Activated naive CD4-positive, alpha-beta T cell treated with anti-CD3 and anti-CD28 coated beads, Interleukin-2, amount 10 ng/mL, durations not matched to agents 7 days and 5 days (primary cell): ENCODE data around the gene RDH11.
A peak's percentile ranks its signal among the peaks of the same experiment; 100 is the strongest.
"Not testable (repeated sequence)": the region's sequence is repeated elsewhere in the genome, so short reads cannot be mapped to it uniquely, and the experiment has no call there.

Experiments
- CTCF ChIA-PET: fragments of 350-600 bp; sonication (Branson Sonifier 250); formaldehyde crosslinking; loops from one replicate; lab custom pipeline; 2021; ENCODE audit warnings: antibody characterized with exemption; lab: Charles Lee
- DNase-seq: peaks from one replicate; pipeline ENCODE4 v3.0.0-alpha.2; 2020
- H3K27ac Mint-ChIP-seq: one replicate; pipeline ENCODE4 v1.8.0; 2021; ENCODE audit warnings: mild to moderate bottlenecking, moderate library complexity, mixed read lengths
- H3K27me3 Mint-ChIP-seq: one replicate; pipeline ENCODE4 v1.8.0; 2021; ENCODE audit warnings: mild to moderate bottlenecking, mixed read lengths
- H3K36me3 Mint-ChIP-seq: one replicate; pipeline ENCODE4 v1.8.0; 2021; ENCODE audit warnings: mixed read lengths
- H3K4me1 Mint-ChIP-seq: one replicate; pipeline ENCODE4 v1.8.0; 2021; ENCODE audit warnings: mixed read lengths
- H3K4me3 Mint-ChIP-seq: one replicate; pipeline ENCODE4 v1.8.0; 2021; ENCODE audit warnings: mild to moderate bottlenecking, moderate library complexity, mixed read lengths
- H3K9me3 Mint-ChIP-seq: one replicate; pipeline ENCODE4 v1.8.0; 2021; ENCODE audit warnings: mixed read lengths

Gene RDH11

GRCh38 chr14:67719385-67719784 is 23.8 kb upstream of the RDH11 start:
- CTCF ChIA-PET, H3K27ac Mint-ChIP-seq, DNase-seq: not testable (repeated sequence)

GRCh38 chr14:67718265-67718664 is 22.7 kb upstream of the RDH11 start:
- Mint-ChIP-seq H3K36me3 (no peaks in the 10 kb centered on the region), H3K27ac (no peak overlapping the region), H3K4me3 (no peak overlapping the region), H3K9me3 (no peaks in the 10 kb centered on the region), H3K4me1 (peaks cover 5% of the 10 kb centered on the region), H3K27me3 (peaks cover 31% of the 10 kb centered on the region)
- DNase-seq, result no peak
- CTCF ChIA-PET, result no interaction called here

More at GRCh38 chr14:67719385-67719784, 23.8 kb upstream of the RDH11 start:
- not testable (repeated sequence) for H3K36me3 Mint-ChIP-seq, H3K4me1 Mint-ChIP-seq, H3K4me3 Mint-ChIP-seq, H3K9me3 Mint-ChIP-seq
- H3K27me3 Mint-ChIP-seq, result peaks cover 35% of the 10 kb centered on the region

DNA sequence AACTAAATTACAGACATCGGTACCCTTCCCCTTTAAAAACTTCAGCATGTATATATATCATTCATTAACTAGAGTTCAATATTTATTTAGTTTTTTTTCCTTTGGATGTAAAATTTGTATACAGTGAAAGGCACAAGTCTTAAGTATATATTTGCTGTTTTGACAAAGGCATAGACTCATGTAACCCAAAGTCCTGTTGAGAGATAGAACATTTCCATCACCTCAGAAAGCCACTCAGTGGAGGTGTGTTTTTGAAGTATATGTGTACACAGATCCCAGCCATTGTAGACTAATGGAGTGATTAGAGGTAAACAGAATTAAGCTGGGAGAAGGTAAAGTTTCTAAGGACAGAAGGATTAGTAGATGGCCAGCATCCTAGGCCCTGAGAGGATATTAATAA is 21.5 kb upstream of the RDH11 start:
- CTCF ChIA-PET, result no interaction called here
- DNase-seq, result no peak
- Mint-ChIP-seq H3K27ac (no peak overlapping the region), H3K4me1 (no peaks in the 10 kb centered on the region), H3K4me3 (no peak overlapping the region), H3K27me3 (peaks cover 18% of the 10 kb centered on the region), H3K9me3 (no peaks in the 10 kb centered on the region), H3K36me3 (no peaks in the 10 kb centered on the region)

- Mint-ChIP-seq H3K27ac (no peak overlapping the region), H3K4me1 (no peaks in the 10 kb centered on the region), H3K9me3 (peaks cover 13% of the 10 kb centered on the region), H3K36me3 (no peaks in the 10 kb centered on the region), H3K4me3 (no peak overlapping the region), H3K27me3 (no peaks in the 10 kb centered on the region)
- no peak for DNase-seq
- CTCF ChIA-PET, result no interaction called here
Observed at GRCh38 chr14:67710209-67710608, 14.6 kb upstream of the RDH11 start.

DNA sequence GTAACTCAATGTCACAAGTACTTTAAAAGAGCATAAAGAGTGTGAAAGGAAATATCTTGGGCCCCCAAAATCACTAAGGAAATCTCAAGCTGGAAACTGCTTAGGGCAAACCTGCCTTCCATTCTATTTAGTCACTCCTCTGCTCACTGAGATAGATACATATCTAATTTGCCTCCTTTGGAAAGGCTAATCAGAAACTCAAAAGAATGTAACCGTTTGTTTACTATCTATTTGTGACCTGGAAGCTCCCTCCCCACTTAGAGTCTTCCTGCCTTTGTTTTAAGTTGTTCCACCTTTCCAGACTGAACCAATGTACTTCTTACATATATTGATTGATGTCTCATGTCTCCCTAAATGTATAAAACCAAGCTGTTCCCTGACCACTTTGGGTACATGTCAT is 14.2 kb upstream of the RDH11 start:
- not testable (repeated sequence) for H3K27me3 Mint-ChIP-seq

GRCh38 chr14:67709346-67709745 is 13.8 kb upstream of the RDH11 start:
- H3K36me3 Mint-ChIP-seq, H3K27me3 Mint-ChIP-seq, CTCF ChIA-PET, H3K27ac Mint-ChIP-seq, DNase-seq, H3K4me1 Mint-ChIP-seq, H3K4me3 Mint-ChIP-seq: not testable (repeated sequence)
- peaks cover 13% of the 10 kb centered on the region for H3K9me3 Mint-ChIP-seq

More for the DNA sequence above, 14.2 kb upstream of the RDH11 start:
- H3K4me3 Mint-ChIP-seq, DNase-seq, H3K27ac Mint-ChIP-seq, H3K36me3 Mint-ChIP-seq, H3K4me1 Mint-ChIP-seq, CTCF ChIA-PET: not testable (repeated sequence)
- peaks cover 13% of the 10 kb centered on the region for H3K9me3 Mint-ChIP-seq

- DNase-seq, result no peak
- Mint-ChIP-seq H3K4me1 (no peaks in the 10 kb centered on the region), H3K9me3 (peaks cover 7% of the 10 kb centered on the region), H3K27ac (no peak overlapping the region), H3K27me3 (peaks cover 4% of the 10 kb centered on the region), H3K4me3 (no peak overlapping the region), H3K36me3 (no peaks in the 10 kb centered on the region)
- CTCF ChIA-PET, result interaction anchor here (0.9 to 5.8 kb wide), 29 partner anchors 8 to 1311 kb away, joined by 3 to 58 read pairs (median 5); partner anchors contain the start of genes ARG2 and PIGH
Observed at GRCh38 chr14:67705211-67705610, 9.6 kb upstream of the RDH11 start.

DNA sequence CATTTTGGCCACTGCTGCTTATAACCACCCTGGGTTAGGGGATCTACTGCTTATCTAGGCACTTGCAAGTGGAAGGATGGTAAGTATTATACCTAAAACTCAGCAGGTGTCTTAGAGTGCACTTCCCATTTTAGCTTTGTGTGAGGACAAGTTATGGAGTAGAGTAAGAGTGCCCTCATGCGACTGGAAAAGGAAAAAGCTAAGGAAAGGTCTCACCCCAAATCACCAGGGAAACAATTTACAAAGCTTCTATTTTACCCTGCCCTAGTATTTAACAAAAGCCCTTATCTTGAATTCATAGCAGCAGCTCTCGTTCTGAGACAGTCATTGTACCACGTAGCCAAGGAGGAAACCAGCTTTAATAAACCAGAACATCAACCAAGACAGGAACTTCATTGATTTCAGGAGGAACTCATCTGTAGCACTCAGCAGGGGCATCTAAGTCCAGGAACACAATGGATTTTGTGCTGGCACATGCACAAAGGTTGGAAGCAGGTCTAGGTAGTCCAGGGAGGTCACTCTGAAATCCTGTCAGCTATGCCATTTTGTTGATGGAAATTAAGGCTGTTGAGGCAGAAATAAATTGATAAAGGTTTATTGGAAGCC is 9.0 kb upstream of the RDH11 start:
- Mint-ChIP-seq H3K9me3 (peaks cover 2% of the 10 kb centered on the region), H3K4me1 (no peaks in the 10 kb centered on the region), H3K36me3 (no peaks in the 10 kb centered on the region), H3K27me3 (peaks cover 4% of the 10 kb centered on the region), H3K4me3 (no peak overlapping the region), H3K27ac (no peak overlapping the region)
- CTCF ChIA-PET, result interaction anchor here (0.8 to 5.8 kb wide), 43 partner anchors 9 to 1310 kb away, joined by 3 to 58 read pairs (median 4); partner anchors contain the start of genes ARG2 and PIGH
- DNase-seq, result peak; percentile 50

- H3K27ac Mint-ChIP-seq, result no peak overlapping the region
- H3K27me3 Mint-ChIP-seq, result peaks cover 4% of the 10 kb centered on the region
Observed at GRCh38 chr14:67703997-67704396, 8.4 kb upstream of the RDH11 start.

GRCh38 chr14:67701492-67701891 is 5.9 kb upstream of the RDH11 start, which contains the start of gene RDH12:
Gene RDH12 (plus strand): TSS chr14:67701886. CDS start chr14:67722643, 20,757 bp downstream.
- H3K9me3 Mint-ChIP-seq, H3K4me3 Mint-ChIP-seq, H3K36me3 Mint-ChIP-seq, DNase-seq, H3K27ac Mint-ChIP-seq, H3K27me3 Mint-ChIP-seq, H3K4me1 Mint-ChIP-seq: not testable (repeated sequence)
- CTCF ChIA-PET, result interaction anchor here (1.4 to 5.8 kb wide), 4 partner anchors 32 to 274 kb away, joined by 4 to 51 read pairs (median 8); partner anchors contain the start of gene ARG2

More at GRCh38 chr14:67703997-67704396, 8.4 kb upstream of the RDH11 start:
- DNase-seq, result no peak
- Mint-ChIP-seq H3K4me3 (no peak overlapping the region), H3K4me1 (no peaks in the 10 kb centered on the region), H3K9me3 (no peaks in the 10 kb centered on the region), H3K36me3 (no peaks in the 10 kb centered on the region)
- CTCF ChIA-PET, result interaction anchor here (0.7 to 5.8 kb wide), 42 partner anchors 9 to 1309 kb away, joined by 3 to 58 read pairs (median 4); partner anchors contain the start of genes ARG2 and PIGH

- CTCF ChIA-PET, result interaction anchor here (1.1 to 1.5 kb wide), 4 partner anchors 80 to 1126 kb away, joined by 3 read pairs; no protein-coding TSS in a partner anchor
- no peak overlapping the region for H3K4me3 Mint-ChIP-seq
Observed at GRCh38 chr14:67698179-67698578, 2.6 kb upstream of the RDH11 start.

GRCh38 chr14:67697006-67697405 is 1.4 kb upstream of the RDH11 start:
- no peaks in the 10 kb centered on the region for H3K9me3 Mint-ChIP-seq
- no peak overlapping the region for H3K4me3 Mint-ChIP-seq
- no peak for DNase-seq
- CTCF ChIA-PET, result interaction anchor here (0.6 to 1.5 kb wide), 3 partner anchors 9 to 1127 kb away, joined by 3 read pairs; no protein-coding TSS in a partner anchor
- no peak overlapping the region for H3K27ac Mint-ChIP-seq
- H3K27me3 Mint-ChIP-seq, result no peaks in the 10 kb centered on the region
- H3K36me3 Mint-ChIP-seq, result peaks cover 4% of the 10 kb centered on the region
- peaks cover 26% of the 10 kb centered on the region for H3K4me1 Mint-ChIP-seq

More at GRCh38 chr14:67698179-67698578, 2.6 kb upstream of the RDH11 start:
- no peaks in the 10 kb centered on the region for H3K27me3 Mint-ChIP-seq
- H3K36me3 Mint-ChIP-seq, result no peaks in the 10 kb centered on the region
- H3K9me3 Mint-ChIP-seq, result no peaks in the 10 kb centered on the region
- H3K4me1 Mint-ChIP-seq, result peaks cover 21% of the 10 kb centered on the region
- DNase-seq, result no peak
- H3K27ac Mint-ChIP-seq, result no peak overlapping the region

- CTCF ChIA-PET, result interaction anchor here (1.3 to 1.8 kb wide), 3 partner anchors 9 to 95 kb away, joined by 4 to 9 read pairs (median 6); partner anchors contain the start of genes PIGH and VTI1B
- H3K27ac Mint-ChIP-seq, result peak overlapping the region; percentile 91
- peaks cover 28% of the 10 kb centered on the region for H3K4me1 Mint-ChIP-seq
- no peaks in the 10 kb centered on the region for H3K9me3 Mint-ChIP-seq
- peaks cover 24% of the 10 kb centered on the region for H3K36me3 Mint-ChIP-seq
- H3K4me3 Mint-ChIP-seq, result peak overlapping the region; percentile 77
- H3K27me3 Mint-ChIP-seq, result no peaks in the 10 kb centered on the region
- peak; percentile 86 for DNase-seq
Observed at GRCh38 chr14:67694791-67695393, 672 bp downstream of the RDH11 start.

GRCh38 chr14:67690011-67690410 is 5.6 kb downstream of the RDH11 start:
- CTCF ChIA-PET, result no interaction called here
- no peaks in the 10 kb centered on the region for H3K27me3 Mint-ChIP-seq
- H3K36me3 Mint-ChIP-seq, result peaks cover 54% of the 10 kb centered on the region
- DNase-seq, result no peak
- H3K4me1 Mint-ChIP-seq, result peaks cover 24% of the 10 kb centered on the region
- no peak overlapping the region for H3K4me3 Mint-ChIP-seq
- no peaks in the 10 kb centered on the region for H3K9me3 Mint-ChIP-seq
- no peak overlapping the region for H3K27ac Mint-ChIP-seq
